GM21423 (cell line): Measurements from ENCODE around the gene CDC37.
A peak's percentile ranks its signal among the peaks of the same experiment; 100 is the strongest.

Source experiments
- ATAC-seq: cut with Tn5 transposase; IDR thresholded peaks from one replicate; pipeline ENCODE4 v1.9.1; 2021; ENCODE audit warnings: mild to moderate bottlenecking, moderate library complexity; ENCODE audit not compliant: unreplicated experiment

Gene CDC37

DNA sequence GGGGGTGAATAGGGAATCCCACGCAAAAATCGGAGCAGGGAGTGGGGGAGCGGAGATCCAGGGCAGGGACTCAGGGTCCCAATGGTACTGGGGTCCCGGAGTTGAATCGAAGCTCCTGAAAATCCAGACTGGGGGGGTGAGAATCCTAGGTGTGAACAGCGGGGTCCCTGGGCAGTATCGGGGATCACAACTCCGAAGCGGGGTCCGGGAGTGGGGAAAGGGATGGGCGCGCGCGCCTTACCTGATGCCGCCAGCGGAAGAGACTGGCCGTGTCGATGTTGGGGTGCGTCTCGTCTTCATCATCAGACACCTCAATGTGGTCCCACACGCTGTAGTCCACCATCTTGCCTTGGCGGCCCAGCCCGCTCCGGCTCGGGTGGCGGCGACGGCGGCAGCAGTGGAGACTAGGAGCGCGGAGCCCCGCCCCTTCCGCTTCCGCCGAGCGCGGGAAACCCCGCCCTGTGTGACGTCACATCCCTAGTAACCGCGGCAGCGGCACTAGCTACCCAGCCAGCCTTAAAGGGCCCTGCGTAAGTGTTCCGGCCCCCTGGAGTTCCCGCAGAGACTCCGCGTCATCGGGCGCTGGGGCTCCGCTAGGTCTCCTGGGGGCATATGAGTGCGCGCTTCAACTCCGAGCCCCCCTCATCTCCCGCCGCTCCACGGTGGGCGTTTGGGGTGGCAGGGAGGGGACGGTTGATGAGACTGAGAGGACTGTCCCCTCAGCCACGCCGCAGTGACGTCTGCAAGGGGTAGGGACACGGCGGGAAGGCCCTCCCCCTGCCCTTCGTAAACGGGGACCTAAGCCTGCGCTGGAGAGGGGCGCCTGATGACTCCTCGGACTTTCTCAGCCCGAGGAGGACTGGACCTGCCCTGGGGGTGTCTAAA lies at the start of gene CDC37:
CDC37 (minus strand) TSS at position 406 of the 885 bp plus-strand sequence; CDS start at position 343, 63 bp downstream.
- ATAC-seq, result peak; percentile 80

DNA sequence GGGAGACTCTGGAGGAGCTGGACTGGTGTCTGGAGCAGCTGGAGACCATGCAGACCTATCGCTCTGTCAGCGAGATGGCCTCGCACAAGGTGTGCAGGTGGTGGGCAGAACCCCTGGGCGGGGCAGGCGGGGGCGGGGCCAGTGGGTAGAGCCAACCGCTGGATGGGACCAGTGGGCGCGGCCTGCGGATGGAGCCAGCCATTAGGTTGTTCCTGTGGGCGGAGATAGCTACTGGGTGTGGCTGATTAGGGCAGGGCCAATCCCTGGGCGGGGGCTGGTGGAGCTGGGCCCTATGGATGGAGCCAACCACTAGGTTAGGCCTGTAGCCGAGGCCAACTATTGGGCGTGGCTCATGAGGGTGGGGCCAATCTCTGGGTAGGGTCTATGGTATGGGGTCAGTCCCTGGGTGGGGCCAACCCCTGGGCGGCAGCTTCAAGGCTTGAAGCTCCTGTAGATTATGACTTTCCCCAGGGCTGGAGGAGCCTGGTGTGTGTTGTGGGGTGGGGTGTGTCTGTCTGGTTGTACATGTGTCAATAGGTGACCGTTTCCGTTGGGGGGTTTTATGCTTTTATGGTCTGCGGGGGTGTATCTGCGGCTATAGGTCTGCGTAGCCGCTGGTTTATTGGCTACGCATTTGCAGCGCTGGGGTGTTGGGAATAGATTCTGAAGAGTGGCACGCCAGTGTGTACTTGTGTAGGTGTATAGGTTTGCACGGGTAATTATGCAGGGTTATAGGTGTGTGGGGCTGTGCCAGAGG lies 47.7 kb upstream of the CDC37 start:
- ATAC-seq, result no peak

DNA sequence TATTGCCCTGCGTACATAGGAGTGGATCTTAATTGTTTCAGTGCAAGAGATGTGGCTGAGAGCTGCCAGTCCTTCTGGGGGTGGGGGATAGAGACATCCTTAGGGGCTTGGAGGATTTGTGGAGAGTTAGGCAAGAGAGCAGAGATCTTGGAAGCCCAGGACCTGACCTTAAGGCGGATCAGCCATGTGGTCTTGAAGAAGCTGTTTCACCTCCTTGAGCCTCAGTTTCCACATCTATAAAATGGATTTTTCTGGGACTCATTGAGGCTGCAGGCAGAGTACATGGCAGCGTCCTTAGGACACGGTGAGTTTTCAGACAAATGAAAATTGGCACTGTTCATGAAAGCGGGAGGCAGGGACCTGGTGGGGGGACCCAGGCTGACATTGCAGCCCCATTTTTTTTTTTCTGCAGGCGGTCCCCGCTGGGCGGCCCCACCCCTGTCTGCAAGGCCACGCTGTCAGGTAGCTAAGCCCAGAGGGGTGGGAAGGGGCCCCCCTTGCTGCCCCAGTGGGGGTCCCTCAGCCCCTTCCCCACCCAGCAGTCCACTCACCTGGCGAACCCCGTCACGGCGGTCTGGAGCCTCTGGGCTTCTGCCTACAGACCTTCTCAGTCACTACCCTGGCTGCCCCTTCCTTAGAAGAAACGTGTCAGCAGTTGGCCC lies 47.0 kb upstream of the CDC37 start:
- no peak for ATAC-seq

DNA sequence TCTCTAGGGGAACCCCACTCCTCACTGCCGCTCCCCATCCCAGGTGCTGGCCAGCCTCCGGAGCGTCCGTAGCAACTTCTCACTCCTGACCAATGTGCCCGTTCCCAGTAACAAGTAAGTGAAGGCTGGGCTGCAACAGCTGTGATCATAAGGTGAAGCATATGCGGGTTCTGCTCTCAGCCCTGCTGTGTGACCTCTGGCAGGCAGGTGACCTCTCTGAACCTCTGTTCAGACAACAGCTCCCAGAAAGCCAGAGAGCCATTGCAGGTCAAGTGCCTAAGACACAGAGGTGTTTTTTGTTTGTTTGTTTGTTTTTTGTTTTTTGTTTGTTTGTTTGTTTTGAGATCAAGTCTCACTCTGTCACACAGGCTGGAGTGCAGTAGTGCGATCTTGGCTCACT lies 45.7 kb upstream of the CDC37 start:
- ATAC-seq, result no peak

DNA sequence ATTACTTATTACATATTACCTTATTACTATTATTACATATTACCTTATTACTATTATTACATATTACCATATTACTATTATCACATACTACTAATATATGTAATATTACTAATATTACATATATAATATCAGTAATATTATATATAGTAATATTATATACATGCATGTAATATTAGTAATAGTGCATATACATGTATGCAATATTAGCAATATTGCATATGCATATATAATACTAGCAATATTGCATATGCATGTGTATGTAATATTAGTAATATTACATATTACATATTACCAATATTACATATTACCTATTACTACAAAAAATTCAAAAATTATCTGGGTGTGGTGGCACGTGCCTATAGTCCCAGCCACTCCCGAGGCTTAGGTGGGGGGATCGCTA lies 39.4 kb upstream of the CDC37 start:
- ATAC-seq, result no peak

DNA sequence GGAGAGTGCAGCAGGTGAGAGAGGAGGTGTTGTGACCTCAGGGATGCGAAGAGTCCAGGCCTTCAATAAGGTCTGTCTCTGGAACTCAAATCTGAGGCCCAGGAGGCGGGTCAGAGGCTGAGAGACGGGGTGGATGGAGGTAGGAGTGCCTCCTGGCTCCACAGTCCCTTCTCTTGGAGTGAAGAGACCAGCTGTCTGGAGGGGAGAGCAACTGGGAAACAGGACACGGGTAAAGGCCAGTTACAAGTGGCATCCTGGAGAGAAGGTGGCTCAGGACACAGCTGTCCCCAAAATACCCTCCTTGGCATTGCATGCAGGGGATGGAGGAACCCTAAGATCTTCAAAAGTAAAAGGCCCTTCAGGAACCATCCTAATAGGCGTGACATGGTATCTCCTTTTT lies 36.2 kb upstream of the CDC37 start:
- no peak for ATAC-seq

DNA sequence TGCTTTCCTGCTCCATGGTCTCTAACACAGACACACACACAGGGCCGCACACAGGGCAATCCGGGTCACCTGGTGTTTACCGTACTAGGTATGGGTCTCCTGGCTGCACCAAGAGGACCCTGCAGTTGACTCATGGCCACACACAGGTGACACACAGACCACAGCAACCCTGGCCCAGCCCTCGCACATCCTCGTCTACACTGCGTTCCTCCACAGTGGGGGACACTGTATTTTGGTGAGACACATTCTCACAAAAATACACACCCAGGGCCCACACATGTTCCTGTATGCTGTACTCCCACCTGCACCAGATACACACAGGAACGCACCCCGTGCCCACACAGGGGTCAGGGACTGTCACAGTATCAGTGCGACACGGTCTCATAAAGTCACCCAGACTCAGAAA lies 29.8 kb upstream of the CDC37 start:
- no peak for ATAC-seq

DNA sequence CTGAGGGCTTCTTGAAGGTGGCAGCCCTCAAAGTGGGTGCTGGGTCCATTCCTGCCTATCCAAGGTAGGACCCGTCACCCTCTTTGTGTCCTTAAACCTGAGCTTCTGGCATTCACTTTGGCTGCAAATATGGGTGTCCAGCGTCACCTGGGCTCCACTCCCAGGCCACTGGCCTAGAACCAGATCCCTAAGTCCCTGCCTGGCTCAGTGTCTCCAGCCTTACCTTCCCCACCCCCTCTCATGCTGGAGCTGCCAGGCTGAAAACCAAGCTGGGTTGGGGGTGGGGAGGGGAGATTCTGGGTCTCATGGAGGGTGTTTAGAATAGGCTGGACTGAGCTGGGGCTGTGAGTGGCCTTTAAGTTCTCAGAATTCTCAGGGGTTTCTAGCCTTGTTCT lies 29.4 kb upstream of the CDC37 start:
- no peak for ATAC-seq

DNA sequence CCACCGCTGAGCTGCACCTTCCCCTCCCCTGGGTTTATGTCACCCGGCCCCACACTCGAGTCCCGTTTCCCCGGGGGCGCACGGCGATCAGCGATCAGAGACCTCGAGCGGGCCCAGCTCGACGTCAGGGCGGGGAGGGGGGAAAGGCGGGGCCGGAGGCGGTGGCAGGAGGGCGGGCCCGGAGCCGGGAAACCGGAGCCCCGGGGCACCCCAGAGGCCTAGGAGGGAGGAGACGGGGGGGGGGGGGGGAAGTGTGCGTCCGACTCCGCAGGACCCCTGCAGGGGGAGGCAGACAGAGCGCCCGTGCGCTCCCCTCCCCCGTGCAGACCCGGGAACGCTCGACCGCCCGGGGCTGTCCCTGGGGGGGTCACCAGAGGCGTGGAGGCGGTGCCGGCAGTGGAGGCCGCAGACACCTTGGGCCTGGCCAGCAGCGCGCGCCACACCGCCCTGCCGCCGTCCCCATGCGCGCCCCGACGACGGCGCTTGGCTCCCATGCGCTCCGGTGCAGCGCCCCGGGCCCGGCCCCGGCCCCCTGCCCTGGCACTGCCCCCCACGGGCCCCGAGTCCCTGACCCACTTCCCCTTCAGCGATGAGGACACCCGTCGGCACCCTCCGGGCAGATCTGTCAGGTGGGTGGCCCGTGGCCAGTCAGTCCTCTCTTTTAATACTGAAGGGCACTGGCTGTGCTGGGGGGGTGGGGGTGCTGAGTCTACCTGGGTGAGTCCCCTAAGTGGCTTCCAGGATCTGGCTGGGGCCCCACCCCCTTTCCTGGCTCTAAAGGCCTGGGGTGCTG lies 28.8 kb upstream of the CDC37 start:
- ATAC-seq, result no peak

DNA sequence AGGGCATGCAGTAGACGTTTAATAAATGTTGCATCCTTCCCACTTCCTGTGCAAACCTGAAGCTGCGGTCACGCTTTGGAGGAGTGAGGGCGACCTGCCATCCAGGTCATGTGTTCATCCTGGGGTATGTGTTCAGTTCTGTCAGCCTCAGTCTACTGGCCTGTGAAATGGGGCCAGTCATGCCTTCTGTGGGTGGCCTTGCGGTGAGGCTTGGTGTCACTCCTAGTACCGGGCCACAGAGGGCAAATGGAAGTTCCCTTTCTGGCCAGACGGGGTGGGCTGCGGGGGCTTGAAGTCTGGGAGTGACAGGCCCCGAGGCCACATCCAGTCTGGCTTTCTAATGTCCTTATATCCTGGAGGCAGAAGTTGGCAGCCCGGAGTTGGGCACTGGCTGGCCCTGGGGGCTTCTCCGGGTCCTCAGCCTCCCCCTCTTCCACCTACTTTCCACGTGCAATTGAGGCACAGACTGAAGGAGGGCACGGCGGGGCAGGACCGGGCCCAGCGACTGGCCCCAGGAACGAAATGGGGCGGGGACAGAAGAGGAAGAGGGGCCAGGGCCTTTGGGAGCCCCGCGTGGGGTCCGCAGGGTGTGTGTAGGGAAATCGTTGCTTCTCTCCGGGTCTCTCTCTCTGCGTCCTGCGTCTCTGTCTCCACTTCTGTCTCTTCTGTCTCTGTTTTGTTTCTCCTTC lies 28.1 kb upstream of the CDC37 start:
- ATAC-seq, result no peak

DNA sequence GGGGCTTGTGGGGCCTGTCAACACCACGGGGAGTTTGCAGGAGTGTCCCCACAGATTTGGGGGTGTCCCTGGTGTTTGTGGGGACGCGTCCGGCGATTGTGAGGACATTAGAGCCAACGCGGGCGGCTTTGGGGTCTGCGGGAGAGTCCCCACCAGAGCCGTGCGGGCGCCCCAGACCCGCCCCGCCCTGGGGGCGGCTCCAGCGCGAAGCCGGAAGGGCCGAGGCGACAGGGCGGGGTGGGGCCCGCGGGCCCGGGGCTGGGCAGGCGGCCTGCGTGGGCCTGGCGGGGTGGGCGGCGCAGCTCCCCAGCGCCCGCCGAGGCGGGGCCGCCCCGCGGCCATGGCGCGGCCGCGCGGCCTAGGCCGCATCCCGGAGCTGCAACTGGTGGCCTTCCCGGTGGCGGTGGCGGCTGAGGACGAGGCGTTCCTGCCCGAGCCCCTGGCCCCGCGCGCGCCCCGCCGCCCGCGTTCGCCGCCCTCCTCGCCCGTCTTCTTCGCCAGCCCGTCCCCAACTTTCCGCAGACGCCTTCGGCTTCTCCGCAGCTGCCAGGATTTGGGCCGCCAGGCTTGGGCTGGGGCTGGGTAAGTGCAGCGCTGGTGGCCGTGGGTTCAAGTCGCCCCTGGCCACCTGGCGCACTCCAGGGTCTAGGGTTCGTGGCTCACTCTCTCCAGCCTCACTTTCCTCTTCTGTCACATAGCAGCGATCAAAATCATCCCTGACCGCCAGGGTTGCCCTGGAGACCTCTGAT lies 27.3 kb upstream of the CDC37 start:
- no peak for ATAC-seq

DNA sequence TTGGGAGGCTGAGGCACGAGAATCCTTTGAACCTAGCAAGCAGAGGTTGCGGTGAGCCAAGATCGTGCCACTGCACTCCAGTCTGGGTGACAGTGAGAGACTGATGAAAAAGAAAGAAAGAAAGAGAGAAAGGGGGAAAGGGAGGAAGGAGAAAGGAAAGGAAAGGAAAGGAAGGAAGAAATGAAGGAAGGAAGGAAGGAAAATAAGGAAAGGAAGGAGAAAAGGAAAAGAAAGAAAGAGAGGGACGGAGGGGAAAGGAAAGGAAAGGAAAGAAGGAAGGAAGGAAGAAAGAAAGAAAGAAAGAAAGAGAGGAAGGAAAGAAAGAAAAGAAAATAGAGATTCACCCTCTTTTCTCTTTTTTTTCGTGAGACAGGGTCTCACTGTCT lies 25.6 kb upstream of the CDC37 start:
- ATAC-seq, result no peak

DNA sequence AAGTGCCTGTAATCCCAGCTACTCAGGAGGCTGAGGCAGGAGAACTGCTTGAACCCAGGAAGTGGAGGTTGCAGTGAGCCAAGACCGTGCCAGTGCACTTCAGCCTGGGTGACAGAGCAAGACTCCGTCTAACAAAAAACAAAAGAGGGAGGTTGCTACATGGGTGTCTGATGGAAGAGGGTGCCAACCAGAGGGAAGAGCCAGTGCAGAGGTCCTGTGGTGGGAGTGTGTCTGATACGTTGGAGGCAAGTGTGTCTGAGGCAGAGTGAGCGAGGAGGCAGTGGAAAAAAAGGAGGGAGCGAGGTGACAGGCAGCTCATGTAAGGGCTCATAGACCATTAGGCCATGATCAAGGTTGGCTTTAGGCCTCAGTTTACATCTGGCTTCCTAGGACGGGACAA lies 23.8 kb upstream of the CDC37 start:
- ATAC-seq, result no peak

DNA sequence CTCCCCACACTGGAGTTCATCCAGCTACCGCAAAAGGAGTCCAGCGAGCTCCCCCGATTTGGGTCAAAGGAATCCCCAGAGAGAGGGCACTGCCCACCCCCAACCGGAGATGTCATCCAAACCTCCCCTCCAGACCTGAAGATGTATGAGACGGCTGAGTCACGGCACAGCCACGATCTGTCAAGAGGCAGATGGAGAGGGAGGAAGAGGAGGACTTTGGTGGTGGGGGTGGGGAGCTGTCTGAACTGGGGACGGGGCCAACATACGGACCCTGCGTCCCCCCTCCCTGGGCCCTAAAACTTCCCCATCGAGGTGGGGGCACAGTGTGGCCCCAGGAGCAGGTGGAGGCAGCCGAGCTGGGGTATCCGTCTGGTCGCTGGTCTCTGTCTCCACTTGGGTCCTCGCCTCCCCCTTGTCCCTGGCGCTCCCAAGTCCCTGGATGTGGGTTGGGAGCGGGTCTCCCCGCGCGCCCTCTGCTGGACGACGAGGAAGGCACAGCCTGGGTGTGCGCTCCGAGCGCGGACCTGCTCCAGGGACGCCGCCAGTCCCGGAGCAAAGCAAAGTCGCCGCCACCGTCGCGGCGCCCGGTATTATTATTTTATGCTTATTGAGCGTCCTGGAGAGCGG lies 20.8 kb upstream of the CDC37 start:
- ATAC-seq, result no peak

DNA sequence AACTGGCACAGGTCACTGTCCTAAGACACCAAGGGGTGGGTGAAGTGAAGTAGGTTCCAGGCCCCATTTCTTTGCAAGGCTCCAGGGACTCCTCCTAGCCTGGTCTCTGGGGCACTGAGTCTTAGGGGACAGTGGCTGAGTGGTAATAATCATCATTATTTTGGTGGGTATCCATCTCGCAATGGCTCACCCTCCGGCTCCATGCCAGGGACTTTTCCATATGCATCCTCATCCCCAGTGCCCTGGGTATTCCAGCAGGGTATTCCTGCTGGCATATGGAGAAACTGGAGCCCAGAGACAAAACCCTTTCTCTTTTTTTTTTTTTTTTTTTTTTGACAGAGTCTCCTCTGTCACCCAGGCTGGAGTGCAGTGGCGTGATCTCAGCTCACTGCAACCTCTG lies 19.5 kb upstream of the CDC37 start:
- no peak for ATAC-seq

DNA sequence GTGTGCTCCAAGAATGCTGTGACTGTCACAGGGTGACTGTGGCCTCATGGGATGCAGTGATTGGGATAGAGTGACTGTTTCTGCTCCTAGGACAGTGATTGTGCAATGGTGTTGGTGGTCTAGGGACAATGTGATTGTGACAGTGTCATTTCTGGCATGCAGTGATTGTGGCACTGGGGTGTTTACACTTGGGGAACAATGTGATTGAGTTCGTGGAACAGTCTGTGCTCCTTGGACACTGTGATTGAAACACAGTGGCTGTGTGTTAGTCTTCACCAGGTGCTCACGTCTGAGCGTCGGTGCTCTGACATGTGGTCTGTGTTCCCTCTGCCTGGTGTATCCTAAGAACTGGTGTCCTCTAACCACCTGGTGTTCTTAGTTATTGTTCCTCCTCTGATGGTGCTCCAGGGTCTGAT lies 18.7 kb upstream of the CDC37 start:
- ATAC-seq, result no peak

DNA sequence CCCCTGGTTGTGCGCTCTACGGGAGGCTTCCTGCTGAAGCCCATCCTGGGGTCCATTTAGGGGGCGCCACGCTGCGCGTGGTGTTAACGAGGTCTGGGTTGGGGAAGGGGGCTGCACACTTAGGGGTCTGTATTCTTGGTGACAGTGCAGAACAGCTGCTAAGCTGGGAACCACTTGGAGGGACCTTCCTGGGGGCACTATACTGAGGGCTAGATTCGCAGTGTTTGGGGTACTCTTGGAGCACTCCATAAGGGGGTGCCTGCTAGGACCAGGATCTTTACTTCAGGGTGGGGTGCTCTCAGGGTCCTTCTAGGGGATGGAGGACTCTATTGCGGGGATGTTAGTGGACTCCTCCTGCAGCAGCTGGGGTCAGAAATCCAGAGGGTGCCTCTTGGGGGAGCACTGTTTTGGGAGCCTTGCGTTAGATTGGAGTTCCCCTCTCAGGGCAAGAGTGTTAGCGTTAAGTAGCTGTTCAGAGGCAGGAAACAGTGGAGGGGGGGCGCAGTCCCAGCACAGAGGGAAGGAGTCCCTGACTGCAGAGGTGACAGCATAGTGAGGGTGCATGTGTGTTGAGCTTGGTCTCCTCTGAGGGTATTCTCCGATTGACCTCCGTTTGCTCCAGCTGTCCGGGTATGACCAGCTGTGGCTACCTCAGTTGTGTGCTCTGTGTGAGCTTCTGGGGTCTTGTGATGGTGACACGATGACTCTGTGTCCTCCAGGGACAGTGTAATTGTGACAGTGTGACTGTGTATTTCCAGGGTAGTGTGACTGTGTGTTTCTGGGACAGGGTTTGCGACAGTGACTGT lies 18.1 kb upstream of the CDC37 start:
- ATAC-seq, result no peak
